GM18951 (cell line): ENCODE data around the gene PTPRS.
"Not testable (repeated sequence)": the region's sequence is repeated elsewhere in the genome, so short reads cannot be mapped to it uniquely, and the experiment has no call there.

Experiments
- POLR2A ChIP-seq: IDR thresholded peaks from 4 replicates; pipeline ENCODE4 v1.6.1; 2011; ENCODE audit warnings: mild to moderate bottlenecking; ENCODE audit not compliant: insufficient read length, insufficient read depth; ENCODE audit errors: extremely low read depth
- in situ Hi-C: fragments of 300-500 bp; cut with MboI; formaldehyde crosslinking; loops from one replicate; pipeline ENCODE4 v1.12.0; 2022; ENCODE audit warnings: low sequenced_read_pairs, mixed read lengths, inconsistent platforms; ENCODE audit not compliant: unreplicated experiment

The PTPRS gene

DNA sequence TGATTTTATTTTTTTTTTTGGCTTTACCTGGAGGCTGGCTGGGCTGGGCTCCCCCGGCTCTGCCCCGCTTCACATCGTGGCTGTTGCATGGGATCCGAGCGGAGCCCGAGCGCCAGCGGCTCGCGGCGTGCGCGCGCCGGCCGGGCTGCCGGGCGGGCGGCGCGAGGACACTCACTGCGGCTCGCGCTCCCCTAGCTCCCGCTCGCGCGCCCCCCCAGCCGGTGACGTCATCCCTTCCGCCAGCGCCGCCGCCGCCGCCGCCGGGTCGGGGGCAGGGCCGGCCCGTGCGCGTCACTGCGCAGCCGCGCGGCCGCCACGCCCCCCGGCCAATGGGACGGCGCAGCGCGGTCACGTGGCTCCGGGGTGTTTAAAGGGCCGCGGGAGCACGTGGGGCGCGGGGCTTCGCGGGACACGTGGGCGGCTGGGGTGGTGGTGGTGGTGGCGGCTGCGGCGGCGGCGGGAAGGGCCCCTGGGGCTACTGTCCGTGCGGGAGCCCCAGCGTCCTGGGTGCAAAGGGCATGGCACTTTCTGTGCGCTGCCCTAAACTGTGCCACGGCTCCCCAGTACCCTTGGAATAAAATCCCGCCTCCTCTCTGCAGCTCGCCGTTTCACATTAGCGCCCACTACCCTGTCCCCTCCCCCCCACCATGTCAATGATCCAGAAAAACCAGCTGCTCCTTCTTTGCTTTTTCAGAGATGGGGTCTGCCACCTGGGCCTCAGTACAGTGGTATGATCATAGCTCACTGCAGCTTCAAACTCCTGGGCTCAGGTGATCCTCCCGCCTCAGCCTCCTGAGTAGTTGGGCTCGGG lies at the start of gene PTPRS:
PTPRS (minus strand) TSS at position 176 of the 811 bp plus-strand sequence. CDS start 54,672 bp downstream, outside the sequence.
- in situ Hi-C loops = no loop called here

DNA sequence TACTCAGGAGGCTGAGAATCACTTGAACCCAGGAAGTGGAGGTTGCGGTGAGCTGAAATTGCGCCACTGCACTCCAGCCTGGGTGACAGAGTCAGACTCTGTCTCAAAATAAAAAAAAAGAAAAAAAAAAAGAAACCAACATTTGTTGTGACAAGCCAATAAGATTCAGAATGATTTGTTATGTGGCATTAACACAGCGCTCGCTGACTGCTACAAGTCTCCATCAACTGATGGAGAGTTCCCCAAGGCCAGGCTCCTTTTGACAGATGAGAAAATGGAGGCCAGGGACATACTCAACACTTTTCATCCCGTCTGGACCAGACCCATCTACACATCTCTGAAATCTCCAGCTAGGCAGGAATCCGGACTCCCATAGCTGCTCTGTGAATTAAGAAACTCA lies 48.7 kb upstream of the PTPRS start:
- no peak for TF ChIP-seq POLR2A
- in situ Hi-C loops = no loop called here

More for the DNA sequence above, at the start of gene PTPRS:
- TF ChIP-seq POLR2A = no peak

DNA sequence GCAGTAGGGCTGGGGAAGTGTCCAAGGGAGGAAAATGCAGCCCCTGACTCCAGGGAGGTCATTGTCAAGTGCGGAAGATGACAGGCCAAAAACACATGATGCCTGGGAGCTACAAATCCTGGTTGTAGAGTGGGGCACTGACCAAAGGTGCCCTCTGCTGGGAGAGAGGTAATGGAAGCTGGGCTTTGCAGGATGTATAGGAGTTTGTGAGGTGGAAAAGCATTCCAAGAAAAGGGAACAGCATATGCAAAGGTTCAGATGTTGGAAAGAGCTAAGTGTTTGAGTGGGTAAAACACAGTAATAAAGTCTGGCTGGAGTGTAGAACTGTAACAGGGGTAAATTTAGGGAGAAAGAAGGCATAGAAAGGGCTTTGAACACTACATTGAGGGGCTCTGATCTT lies 46.9 kb upstream of the PTPRS start:
- in situ Hi-C loops = no loop called here

DNA sequence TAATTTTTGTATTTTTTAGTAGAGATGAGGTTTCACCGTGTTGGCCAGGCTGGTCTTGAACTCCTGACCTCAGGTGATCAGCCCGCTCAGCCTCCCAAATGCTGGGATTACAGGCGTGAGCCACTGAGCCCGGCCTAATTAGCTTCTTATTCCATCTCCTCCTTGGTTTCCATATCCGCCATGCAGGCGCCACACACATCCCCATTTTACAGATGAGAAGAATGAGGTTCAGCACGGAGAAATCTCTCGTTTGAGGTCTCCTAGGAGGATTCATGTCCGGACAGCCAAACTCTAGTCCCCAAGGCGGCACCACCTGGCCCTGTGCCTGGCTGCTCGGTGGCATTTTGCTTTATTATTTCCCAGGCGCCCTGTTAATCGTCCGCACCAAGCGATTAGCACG lies 46.2 kb upstream of the PTPRS start:
- no peak for TF ChIP-seq POLR2A
- in situ Hi-C loops = no loop called here

More for the DNA sequence above, 46.9 kb upstream of the PTPRS start:
- TF ChIP-seq POLR2A = no peak

DNA sequence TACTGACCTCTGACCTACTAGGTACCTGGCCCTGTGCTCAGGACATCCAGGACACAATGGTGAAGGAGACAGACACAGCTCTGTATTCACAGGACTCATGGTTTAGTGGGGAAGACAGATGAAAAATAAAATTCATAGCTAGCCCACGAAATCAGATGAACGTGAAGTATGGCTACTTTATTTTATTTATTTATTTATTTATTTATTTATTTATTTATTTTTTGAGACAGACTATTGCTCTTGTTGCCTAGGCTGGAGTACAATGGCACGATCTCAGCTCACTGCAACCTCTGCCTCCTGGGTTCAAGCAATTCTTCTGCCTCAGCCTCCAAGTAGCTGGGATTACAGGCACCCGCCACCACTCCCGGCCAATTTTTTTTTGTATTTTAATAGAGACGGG lies 40.6 kb upstream of the PTPRS start:
- in situ Hi-C loops = not testable (repeated sequence)

DNA sequence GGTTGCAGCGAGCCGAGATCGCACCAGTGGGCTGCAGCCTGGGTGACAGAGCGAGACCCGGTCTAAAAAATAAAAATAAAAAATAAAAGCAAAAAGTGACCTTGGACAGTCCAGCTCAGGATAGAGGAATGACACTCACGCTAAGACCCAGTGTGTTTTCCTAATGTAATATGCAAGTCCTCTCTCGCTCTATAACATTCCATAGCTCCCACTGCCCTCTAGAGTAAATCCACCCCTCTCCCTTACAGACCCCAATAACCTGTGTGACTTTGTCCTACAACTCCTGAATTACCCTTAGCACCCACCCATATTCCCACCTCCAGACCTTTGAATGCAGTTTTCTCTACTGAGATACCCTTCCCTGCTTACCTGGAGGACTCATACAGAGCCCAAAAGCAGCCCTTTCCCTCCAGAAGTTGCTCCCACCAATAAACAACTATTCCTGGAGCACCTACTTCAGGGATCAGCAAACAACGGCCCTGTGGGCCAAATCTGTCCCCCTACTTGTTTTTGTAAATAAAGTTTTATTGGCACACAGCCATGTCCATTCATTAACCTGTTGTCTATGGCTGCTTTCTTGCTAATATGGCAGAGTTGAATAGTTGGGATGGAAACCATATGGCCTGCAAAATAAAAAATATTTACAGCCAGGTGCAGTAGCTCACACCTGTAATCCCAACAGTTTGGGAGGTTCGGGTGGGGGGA lies 39.8 kb upstream of the PTPRS start:
- TF ChIP-seq POLR2A = no peak
- in situ Hi-C loops = no loop called here

DNA sequence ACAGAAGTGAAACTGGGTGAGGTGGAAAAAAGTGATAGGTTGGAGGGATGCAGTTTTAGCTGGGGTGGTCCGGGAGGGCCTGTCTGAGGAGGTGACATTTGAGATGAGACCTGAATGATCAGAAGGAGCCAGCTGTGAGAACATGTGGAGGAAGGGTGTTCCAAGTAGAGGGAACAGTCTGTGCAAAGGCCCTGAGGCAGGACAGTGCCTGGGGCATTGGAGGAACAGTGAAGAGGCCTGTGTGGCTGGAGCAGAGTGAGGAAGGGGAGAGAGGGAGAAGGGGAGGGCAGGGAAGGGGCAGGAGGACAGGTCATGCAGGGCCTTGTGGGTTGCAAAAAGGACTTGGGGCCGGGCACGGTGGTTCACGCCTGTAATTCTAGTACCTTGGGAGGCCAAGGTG lies 36.3 kb upstream of the PTPRS start:
- in situ Hi-C loops = no loop called here
- TF ChIP-seq POLR2A = no peak

DNA sequence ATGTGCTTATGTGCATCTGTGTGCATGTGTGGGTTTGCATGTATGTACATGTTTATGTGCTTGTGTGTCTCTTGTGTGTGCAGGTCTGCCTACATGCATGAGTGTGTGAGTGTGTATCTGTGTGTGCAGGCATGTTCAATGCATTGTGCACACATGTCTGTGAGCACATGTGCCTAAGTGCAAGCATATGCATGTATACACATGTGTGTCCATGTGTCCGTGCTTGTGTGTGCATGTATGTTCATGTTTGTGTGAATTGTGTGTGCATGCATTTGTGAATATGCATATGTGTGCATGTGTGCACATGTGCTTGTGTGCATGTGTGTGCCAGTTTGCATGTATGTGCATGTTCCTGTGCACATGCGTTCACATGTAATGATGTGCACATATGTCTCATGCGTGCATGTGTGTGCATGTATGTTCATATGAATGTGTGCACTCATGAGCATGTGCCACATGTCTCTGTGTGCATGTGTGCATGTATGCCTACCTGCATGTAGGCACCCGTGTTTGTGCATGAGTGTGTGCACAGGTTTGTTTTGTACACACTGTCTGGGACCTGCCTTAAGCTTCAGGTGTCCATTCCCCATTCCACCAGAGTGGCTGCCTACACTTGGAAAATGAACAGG lies 32.1 kb upstream of the PTPRS start:
- in situ Hi-C loops = no loop called here
- TF ChIP-seq POLR2A = no peak

DNA sequence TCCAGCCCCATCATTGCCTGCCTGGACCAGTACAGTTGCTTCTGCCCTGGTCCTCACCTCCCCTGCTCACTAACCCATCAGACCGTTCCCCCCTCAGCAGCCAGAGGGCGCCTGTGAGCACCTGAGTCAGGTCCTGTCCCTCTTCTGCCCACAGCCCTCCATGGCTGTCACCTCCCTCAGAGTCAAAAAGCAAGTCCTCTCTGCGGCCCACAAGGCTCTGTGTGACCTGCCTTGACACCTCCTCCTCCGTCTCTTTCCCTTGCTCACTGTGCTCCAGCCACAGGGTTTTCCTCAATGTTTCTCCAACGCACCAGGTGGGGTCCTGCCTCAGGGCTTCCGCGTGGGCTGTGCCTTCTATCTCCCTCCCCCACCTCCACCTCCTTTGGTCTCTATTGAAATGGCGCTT lies 29.4 kb upstream of the PTPRS start:
- TF ChIP-seq POLR2A = no peak
- in situ Hi-C loops = no loop called here

DNA sequence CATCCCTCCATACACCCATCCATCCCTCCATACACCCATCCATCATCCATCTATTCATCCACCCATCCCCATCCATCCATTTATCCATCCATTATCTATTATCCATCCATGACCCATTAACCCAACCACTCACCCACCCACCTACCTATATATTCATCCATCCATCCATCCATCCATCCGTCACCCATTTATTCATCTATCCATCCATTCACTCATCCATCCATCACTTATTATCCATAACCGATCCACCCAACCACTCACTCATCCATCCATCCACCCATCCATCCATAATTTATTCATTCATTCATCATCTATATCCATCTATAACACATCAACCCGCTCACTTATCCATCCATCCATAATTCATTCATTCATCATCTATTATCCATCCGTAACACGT lies 28.7 kb upstream of the PTPRS start:
- in situ Hi-C loops = no loop called here
- no peak for TF ChIP-seq POLR2A

DNA sequence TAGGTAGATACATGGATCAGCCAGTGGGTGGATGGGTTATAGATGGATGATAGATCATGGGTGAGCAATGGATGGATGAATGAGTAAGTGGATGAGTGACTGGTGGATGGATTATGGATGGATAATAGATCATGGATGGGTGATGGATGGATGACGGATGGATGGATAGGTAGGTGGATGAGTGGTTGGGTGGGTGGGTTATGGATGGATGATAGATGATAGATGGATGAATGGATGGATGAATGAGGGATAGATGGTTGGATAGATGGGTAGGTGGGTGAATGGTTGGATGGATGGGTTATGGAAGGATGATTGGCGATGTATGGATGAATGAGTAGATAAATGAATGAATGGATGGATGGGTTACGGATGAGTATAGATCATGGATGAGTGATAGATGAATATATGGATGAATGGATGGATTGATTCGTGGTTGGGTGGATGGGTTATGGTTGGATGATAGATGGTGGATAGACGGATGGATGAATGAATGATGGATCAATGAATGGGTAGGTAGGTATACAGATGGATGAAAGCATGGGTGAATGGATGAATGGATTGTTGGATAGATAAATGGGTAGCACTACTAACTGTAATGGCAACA lies 27.0 kb upstream of the PTPRS start:
- TF ChIP-seq POLR2A = no peak
- in situ Hi-C loops = no loop called here

DNA sequence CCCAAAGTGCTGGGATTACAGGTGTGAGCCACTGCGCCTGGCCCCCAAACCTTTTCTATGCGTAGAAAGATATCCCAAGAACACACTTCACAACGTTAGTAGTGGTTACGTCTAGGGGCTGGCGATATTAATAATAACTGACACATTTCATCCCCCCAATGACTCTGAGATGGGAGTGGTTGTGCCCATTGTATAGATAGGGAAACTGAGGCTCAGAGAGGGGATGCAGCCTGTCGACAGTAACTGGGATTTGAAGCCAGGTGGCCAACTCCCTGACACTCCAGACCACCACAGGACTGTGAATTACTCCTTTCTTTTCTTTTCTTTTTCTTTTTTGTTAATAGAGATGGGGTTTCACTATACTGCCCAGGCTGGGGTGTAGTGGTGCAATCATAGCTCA lies 25.3 kb upstream of the PTPRS start:
- in situ Hi-C loops = no loop called here
- no peak for TF ChIP-seq POLR2A

DNA sequence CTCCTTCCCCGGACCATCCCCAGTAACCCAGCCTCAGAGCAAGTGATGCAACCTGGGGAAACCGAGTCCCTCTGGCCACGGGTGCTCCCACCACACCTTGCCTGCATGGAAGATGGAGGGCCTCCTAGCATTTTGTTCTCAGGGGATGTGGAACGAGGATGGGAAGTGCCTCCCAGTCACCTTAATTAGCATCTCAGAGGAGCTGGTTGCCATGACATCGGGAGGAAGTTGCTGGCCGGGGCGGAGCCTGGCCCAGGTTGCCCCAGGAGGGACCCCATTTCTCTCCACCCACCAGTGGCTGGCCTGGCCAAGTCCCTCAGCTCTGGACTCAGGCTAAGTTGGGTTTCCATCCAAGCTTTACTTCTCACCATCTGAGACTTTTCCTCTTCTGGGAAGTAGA lies 24.1 kb upstream of the PTPRS start:
- in situ Hi-C loops = no loop called here
- TF ChIP-seq POLR2A = no peak

DNA sequence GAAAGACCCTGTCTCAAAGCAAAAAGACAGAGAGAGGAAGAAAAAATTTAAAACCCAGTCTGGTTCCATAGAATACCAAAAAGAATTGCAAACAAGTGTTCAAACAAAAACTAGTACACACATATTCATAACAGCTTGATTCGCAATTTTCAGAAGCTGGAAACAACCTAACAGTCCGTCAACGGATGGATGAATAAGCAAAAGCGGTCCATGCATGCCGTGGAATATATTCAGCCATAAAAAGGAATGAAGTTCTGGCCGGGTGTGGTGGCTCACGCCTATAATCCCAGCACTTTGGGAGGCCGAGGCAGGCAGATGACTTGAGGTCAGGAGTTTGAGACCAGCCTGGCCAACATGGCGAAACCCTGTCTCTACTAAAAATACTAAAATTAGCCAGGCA lies 21.2 kb upstream of the PTPRS start:
- in situ Hi-C loops = not testable (repeated sequence)

DNA sequence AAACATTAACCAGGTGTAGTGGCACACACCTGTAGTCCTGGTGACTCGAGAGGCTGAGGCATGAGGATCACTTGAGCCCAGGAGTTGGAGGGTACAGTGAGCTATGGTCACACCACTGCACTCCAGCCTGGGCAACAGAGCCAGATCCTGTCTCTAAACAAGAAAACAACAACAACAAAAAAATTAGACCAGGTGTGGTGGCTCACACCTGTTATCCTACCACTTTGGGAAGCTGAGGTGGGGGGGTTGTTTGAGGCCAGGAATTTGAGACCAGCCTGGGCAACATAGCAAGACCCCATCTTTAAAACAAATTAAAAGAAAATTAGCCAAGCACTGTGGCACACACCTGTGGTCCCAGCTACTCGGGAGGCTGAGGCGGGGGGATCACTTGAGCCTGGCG lies 20.8 kb upstream of the PTPRS start:
- no peak for TF ChIP-seq POLR2A
- in situ Hi-C loops = no loop called here
